Smooth muscle cell (in vitro differentiated cells): ENCODE measurements around the gene RPS19. TPM values are rescaled to one million over a fixed set of nuclear protein-coding genes. Genes with fewer than 3 reads are reported as not detected.

ENCODE experiments used
- DNase-seq: peaks from one replicate; lab custom pipeline; 2025; ENCODE audit not compliant: unreplicated experiment; lab: John Stamatoyannopoulos, UW
- H2AFZ ChIP-seq: fragments of 200-600 bp; sonication (generic); 2 replicates; pipeline ENCODE4 v1.6.0; 2016; ENCODE audit warnings: antibody characterized with exemption, low read depth, mild to moderate bottlenecking
- H3F3A ChIP-seq: fragments of 200-600 bp; sonication (generic); 2 replicates; pipeline ENCODE4 v1.6.0; 2017; ENCODE audit warnings: antibody characterized with exemption, low read depth
- H3K27ac ChIP-seq: fragments of 200-600 bp; sonication (generic); 2 replicates; pipeline ENCODE4 v1.5.1; 2016; ENCODE audit warnings: low read depth, mild to moderate bottlenecking
- H3K27me3 ChIP-seq: fragments of 200-600 bp; sonication (generic); 2 replicates; pipeline ENCODE4 v1.6.1; 2016; ENCODE audit warnings: low read depth, mild to moderate bottlenecking
- H3K36me3 ChIP-seq: fragments of 200-600 bp; sonication (generic); 2 replicates; pipeline ENCODE4 v1.5.1; 2016; ENCODE audit warnings: low read depth
- H3K4me1 ChIP-seq: fragments of 200-600 bp; sonication (generic); 2 replicates; pipeline ENCODE4 v1.5.1; 2016; ENCODE audit warnings: low read depth
- H3K4me2 ChIP-seq: fragments of 200-600 bp; sonication (generic); 2 replicates; pipeline ENCODE4 v1.6.0; 2016; ENCODE audit warnings: mild to moderate bottlenecking
- H3K4me3 ChIP-seq: fragments of 200-600 bp; sonication (generic); 2 replicates; pipeline ENCODE4 v1.5.1; 2016; ENCODE audit warnings: mild to moderate bottlenecking
- H3K79me2 ChIP-seq: fragments of 200-600 bp; sonication (generic); 2 replicates; pipeline ENCODE4 v1.6.0; 2016; ENCODE audit warnings: low read depth, mild to moderate bottlenecking
- H3K9ac ChIP-seq: fragments of 200-600 bp; sonication (generic); 2 replicates; pipeline ENCODE4 v1.6.0; 2016; ENCODE audit warnings: low read depth
- H3K9me3 ChIP-seq: fragments of 200-600 bp; sonication (generic); replicated peaks from 2 replicates; pipeline ENCODE4 v1.5.1; 2016; ENCODE audit warnings: low read depth
- H4K20me1 ChIP-seq: fragments of 200-600 bp; sonication (generic); 2 replicates; pipeline ENCODE4 v1.6.0; 2016; ENCODE audit warnings: low read depth
- WGBS: methylation state at CpG from one replicate; pipeline ENCODE4 v1.1.7; 2016; ENCODE audit warnings: low lambda C conversion rate; 5-methylcytosine and 5-hydroxymethylcytosine counted together
- polyA plus RNA-seq: library from polyadenylated mRNA; unstranded; fragments of >200 nt; fragmentation: Nextera tagmentation; extraction: Ambion mirVana; gene quantifications from 2 replicates; pipeline ENCODE4 v1.2.1, GENCODE V29; 2016
- total RNA-seq: library from RNA; depleted of rRNA; stranded (reverse); fragments of >200 nt; gene quantifications from 2 replicates; pipeline ENCODE4 v1.2.3, GENCODE V29; 2014
- TF ChIP-seq, protein P1 (sequence below): fragments of 200-600 bp; sonication (generic); IDR thresholded peaks from 2 replicates; pipeline ENCODE4 v1.5.1; 2017; ENCODE audit warnings: borderline replicate concordance, mild to moderate bottlenecking, antibody characterized with exemption; ENCODE audit not compliant: insufficient read depth, poor library complexity, severe bottlenecking

The RPS19 gene
- total and polyA plus RNA-seq, 2 experiments from 2014 or later = 1,345 to 2,105 TPM

DNA sequence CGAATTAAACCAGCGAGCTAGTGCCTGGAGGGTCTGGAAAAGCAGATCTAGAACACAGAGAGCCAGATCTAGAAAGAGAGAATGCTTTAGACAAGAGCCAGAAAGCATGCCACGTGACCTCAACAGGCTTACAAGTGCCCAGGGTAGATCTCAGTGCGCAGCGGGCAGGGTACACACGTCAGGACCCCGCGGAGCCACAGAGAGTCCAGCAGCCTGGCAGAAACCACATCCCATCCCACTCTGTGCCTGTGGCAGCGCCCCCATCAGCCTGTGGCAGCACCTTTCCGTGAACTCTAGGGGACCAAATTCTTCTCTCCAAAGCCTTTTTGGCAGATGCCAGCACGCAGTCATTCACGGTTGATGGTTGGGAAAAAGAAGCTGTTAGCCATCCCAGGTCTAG, 28.9 kb downstream of the RPS19 start:
- no peak for DNase-seq
- no peak overlapping the region for H3K9ac ChIP-seq
- no peak overlapping the region for H2AFZ ChIP-seq
- TF ChIP-seq, protein P1, sequence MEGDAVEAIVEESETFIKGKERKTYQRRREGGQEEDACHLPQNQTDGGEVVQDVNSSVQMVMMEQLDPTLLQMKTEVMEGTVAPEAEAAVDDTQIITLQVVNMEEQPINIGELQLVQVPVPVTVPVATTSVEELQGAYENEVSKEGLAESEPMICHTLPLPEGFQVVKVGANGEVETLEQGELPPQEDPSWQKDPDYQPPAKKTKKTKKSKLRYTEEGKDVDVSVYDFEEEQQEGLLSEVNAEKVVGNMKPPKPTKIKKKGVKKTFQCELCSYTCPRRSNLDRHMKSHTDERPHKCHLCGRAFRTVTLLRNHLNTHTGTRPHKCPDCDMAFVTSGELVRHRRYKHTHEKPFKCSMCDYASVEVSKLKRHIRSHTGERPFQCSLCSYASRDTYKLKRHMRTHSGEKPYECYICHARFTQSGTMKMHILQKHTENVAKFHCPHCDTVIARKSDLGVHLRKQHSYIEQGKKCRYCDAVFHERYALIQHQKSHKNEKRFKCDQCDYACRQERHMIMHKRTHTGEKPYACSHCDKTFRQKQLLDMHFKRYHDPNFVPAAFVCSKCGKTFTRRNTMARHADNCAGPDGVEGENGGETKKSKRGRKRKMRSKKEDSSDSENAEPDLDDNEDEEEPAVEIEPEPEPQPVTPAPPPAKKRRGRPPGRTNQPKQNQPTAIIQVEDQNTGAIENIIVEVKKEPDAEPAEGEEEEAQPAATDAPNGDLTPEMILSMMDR = no peak
- no peak overlapping the region for H3K4me2 ChIP-seq
- no peaks in the 10 kb centered on the region for H3K36me3 ChIP-seq
- H3K79me2 ChIP-seq = peaks cover 23% of the 10 kb centered on the region
- 95% methylated on average over 12 of the region's 12 CpGs for WGBS
- H3K4me1 ChIP-seq = no peaks in the 10 kb centered on the region
- peaks cover 55% of the 10 kb centered on the region for H4K20me1 ChIP-seq
- H3K4me3 ChIP-seq = no peak overlapping the region
- no peaks in the 10 kb centered on the region for H3K27me3 ChIP-seq
- no peak overlapping the region for H3K27ac ChIP-seq
- H3F3A ChIP-seq = peaks cover 4% of the 10 kb centered on the region
- no peaks in the 10 kb centered on the region for H3K9me3 ChIP-seq

- H4K20me1 ChIP-seq = peaks cover 55% of the 10 kb centered on the region
- H3K79me2 ChIP-seq = peaks cover 17% of the 10 kb centered on the region
- 93% methylated on average over 8 of the region's 8 CpGs for WGBS
Observed at GRCh38 chr19:41889896-41890295, 29.8 kb downstream of the RPS19 start.

GRCh38 chr19:41890936-41891335, 30.9 kb downstream of the RPS19 start:
- Histone ChIP-seq H3K27me3 (no peaks in the 10 kb centered on the region), H3K27ac (no peak overlapping the region), H3K4me3 (no peak overlapping the region), H3K9ac (no peak overlapping the region), H3K79me2 (peaks cover 6% of the 10 kb centered on the region), H4K20me1 (peaks cover 55% of the 10 kb centered on the region), H3K9me3 (no peaks in the 10 kb centered on the region), H2AFZ (no peak overlapping the region), H3K4me2 (no peak overlapping the region), H3K36me3 (no peaks in the 10 kb centered on the region), H3F3A (peaks cover 4% of the 10 kb centered on the region), H3K4me1 (no peaks in the 10 kb centered on the region)
- DNase-seq = no peak
- WGBS = 100% methylated on average over 4 of the region's 4 CpGs
- TF ChIP-seq, protein P1 = no peak

More at GRCh38 chr19:41889896-41890295, 29.8 kb downstream of the RPS19 start:
- Histone ChIP-seq H3K4me1 (no peaks in the 10 kb centered on the region), H3K9me3 (no peaks in the 10 kb centered on the region), H3K27ac (no peak overlapping the region), H2AFZ (no peak overlapping the region), H3K4me2 (no peak overlapping the region), H3K36me3 (no peaks in the 10 kb centered on the region), H3K9ac (no peak overlapping the region), H3F3A (peaks cover 4% of the 10 kb centered on the region), H3K27me3 (no peaks in the 10 kb centered on the region), H3K4me3 (no peak overlapping the region)
- no peak for DNase-seq
- TF ChIP-seq, protein P1 = no peak

- no peak overlapping the region for H3K4me3 ChIP-seq
- H3K9ac ChIP-seq = no peak overlapping the region
- no peak overlapping the region for H3K4me2 ChIP-seq
- no peaks in the 10 kb centered on the region for H3K9me3 ChIP-seq
- no peak for DNase-seq
- no peak overlapping the region for H2AFZ ChIP-seq
- no peaks in the 10 kb centered on the region for H3K27me3 ChIP-seq
- no peak overlapping the region for H3K27ac ChIP-seq
- no peaks in the 10 kb centered on the region for H3K36me3 ChIP-seq
- H4K20me1 ChIP-seq = peaks cover 48% of the 10 kb centered on the region
- H3K4me1 ChIP-seq = no peaks in the 10 kb centered on the region
- H3K79me2 ChIP-seq = no peaks in the 10 kb centered on the region
- TF ChIP-seq, protein P1 = no peak
- H3F3A ChIP-seq = no peaks in the 10 kb centered on the region
- 96% methylated on average over 33 of the region's 34 CpGs for WGBS
Observed at GRCh38 chr19:41892173-41892902, 32.3 kb downstream of the RPS19 start.
